AG09309 (cell line): ENCODE measurements around the gene PTPRN2.

Experiments
- DNase-seq: peaks from one replicate; pipeline ENCODE4 v3.0.0-alpha.2; 2010; ENCODE audit warnings: low read depth
- H3K4me3 ChIP-seq: 2 replicates; pipeline ENCODE4 v1.5.1; 2011; ENCODE audit warnings: mild to moderate bottlenecking, low read depth, low read length, moderate library complexity; ENCODE audit not compliant: control insufficient read depth
- TF ChIP-seq, protein P1 (sequence below): IDR thresholded peaks from 2 replicates; pipeline ENCODE4 v1.5.1; 2011; ENCODE audit warnings: mild to moderate bottlenecking, low read depth, low read length, inconsistent platforms; ENCODE audit not compliant: insufficient read depth, control insufficient read depth; ENCODE audit errors: missing control alignments

The PTPRN2 gene

GRCh38 chr7:157715071-157715937, 872.3 kb downstream of the PTPRN2 start:
- H3K4me3 ChIP-seq, result no peak overlapping the region
- DNase-seq, result no peak
- TF ChIP-seq, protein P1, sequence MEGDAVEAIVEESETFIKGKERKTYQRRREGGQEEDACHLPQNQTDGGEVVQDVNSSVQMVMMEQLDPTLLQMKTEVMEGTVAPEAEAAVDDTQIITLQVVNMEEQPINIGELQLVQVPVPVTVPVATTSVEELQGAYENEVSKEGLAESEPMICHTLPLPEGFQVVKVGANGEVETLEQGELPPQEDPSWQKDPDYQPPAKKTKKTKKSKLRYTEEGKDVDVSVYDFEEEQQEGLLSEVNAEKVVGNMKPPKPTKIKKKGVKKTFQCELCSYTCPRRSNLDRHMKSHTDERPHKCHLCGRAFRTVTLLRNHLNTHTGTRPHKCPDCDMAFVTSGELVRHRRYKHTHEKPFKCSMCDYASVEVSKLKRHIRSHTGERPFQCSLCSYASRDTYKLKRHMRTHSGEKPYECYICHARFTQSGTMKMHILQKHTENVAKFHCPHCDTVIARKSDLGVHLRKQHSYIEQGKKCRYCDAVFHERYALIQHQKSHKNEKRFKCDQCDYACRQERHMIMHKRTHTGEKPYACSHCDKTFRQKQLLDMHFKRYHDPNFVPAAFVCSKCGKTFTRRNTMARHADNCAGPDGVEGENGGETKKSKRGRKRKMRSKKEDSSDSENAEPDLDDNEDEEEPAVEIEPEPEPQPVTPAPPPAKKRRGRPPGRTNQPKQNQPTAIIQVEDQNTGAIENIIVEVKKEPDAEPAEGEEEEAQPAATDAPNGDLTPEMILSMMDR, result no peak

GRCh38 chr7:157714166-157715070, 873.2 kb downstream of the PTPRN2 start:
- no peak overlapping the region for H3K4me3 ChIP-seq
- DNase-seq, result no peak
- TF ChIP-seq, protein P1, result no peak

DNA sequence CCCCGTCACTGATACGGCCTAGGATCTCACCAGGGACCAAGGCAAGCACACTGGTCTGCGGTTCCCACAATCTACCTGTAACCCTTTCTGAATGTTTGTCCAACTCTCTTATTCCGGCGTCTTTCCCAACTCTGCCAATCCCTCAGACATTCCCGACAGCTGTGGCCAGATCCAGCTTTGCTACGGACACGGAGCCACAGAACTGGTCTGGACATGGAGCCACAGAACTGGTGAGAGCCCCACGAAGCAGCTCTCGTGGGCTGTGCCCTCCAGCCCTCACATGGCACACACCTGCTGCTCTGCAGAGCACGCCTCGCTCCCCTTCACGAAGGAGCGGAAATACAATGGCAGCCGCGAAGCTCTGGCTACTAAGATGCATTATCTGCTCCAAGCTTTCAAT, 874.0 kb downstream of the PTPRN2 start:
- DNase-seq, result no peak
- no peak overlapping the region for H3K4me3 ChIP-seq
- TF ChIP-seq, protein P1, result no peak

DNA sequence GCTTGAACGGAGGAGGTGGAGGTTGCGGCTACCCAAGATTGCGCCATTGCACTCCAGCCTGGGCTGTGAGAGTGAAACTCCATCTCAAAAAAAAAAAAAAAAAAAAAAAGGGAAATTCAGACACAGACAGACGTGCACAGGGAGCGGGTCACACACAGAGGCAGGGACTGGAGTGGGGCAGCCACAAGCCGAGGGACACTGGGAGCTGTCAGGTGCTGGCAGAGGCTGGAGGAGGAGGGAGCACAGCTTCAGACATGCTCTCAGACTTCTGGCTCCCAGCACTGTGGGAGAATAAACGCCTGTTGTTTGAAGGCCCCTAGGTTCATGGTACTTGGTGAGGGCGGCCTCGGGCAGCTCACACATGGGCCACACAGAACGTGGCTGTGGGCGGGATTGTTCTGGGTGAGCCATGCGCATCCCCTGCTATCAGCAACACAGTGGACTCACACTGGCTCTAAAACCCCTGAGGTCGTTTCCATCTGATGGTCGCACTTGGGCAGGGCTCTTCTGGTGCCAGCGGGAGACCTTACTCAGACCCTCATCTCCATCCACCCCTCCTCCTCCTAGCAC, 874.9 kb downstream of the PTPRN2 start:
- no peak for DNase-seq
- TF ChIP-seq, protein P1, result no peak
- H3K4me3 ChIP-seq, result no peak overlapping the region

DNA sequence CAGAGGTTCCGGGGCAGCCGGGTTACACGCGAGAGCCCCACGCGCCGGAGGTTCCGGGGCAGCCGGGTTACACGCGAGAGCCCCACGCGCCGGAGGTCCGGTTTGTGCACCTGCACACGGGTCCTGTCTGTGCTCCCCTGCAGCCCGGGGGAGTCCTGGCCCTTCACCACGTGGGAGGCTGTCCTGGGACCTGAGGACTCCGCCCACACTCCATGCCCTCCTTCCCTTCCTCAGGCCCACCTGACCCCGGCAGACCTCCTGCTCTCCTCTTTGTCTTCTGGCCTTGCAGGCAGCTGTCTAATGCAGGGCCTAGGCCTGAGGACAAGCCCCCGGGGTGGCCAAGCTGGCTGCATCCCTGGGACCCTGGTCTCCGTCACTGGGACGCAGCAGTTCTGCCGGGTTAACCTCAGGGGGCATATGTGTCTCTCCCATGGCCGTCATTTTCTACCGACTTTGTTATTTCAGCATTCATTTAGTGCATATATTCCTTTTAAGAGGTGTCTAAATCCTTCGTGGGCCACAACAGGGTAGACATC, 876.2 kb downstream of the PTPRN2 start:
- no peak for DNase-seq
- TF ChIP-seq, protein P1, result no peak
- no peak overlapping the region for H3K4me3 ChIP-seq

- H3K4me3 ChIP-seq, result no peak overlapping the region
- TF ChIP-seq, protein P1, result no peak
- no peak for DNase-seq
Measured at GRCh38 chr7:157710396-157710795, 877.2 kb downstream of the PTPRN2 start.
